Stimulated activated CD8-positive, alpha-beta memory T cell treated with anti-CD3 and anti-CD28 coated beads, Interleukin-12 subunit alpha, Interleukin-12 subunit beta, amount 100 ng/mL, for 1 hour (primary cell): ENCODE measurements around the gene MRPS14.

Experiments
- DNase-seq: peaks from one replicate; pipeline ENCODE4 v3.0.0-alpha.2; 2020; ENCODE audit warnings: low read depth

MRPS14 gene

GRCh38 chr1:174982971-174983689 lies 40.1 kb downstream of the MRPS14 start:
- peak; percentile 23 for DNase-seq

- no peak for DNase-seq
Observed at GRCh38 chr1:174976436-174977108, 46.7 kb downstream of the MRPS14 start.

- DNase-seq = no peak
Observed at GRCh38 chr1:174975764-174976163, 47.5 kb downstream of the MRPS14 start.

- DNase-seq = no peak
Observed at GRCh38 chr1:174974711-174975119, 48.5 kb downstream of the MRPS14 start.

GRCh38 chr1:174971902-174972301 lies 51.3 kb downstream of the MRPS14 start:
- DNase-seq = no peak

GRCh38 chr1:174971466-174971865 lies 51.8 kb downstream of the MRPS14 start:
- no peak for DNase-seq

GRCh38 chr1:174969977-174970376 lies 53.2 kb downstream of the MRPS14 start:
- DNase-seq = no peak

GRCh38 chr1:174968750-174969244 lies 54.4 kb downstream of the MRPS14 start:
- DNase-seq = no peak

GRCh38 chr1:174967845-174968705 lies 55.1 kb downstream of the MRPS14 start:
- no peak for DNase-seq

GRCh38 chr1:174966008-174966572 lies 57.1 kb downstream of the MRPS14 start:
- DNase-seq = no peak

GRCh38 chr1:174965362-174966007 lies 57.7 kb downstream of the MRPS14 start:
- DNase-seq = peak; percentile 9

GRCh38 chr1:174964972-174965361 lies 58.3 kb downstream of the MRPS14 start:
- no peak for DNase-seq

GRCh38 chr1:174964261-174964971 lies 58.8 kb downstream of the MRPS14 start:
- DNase-seq = no peak

- no peak for DNase-seq
Observed at GRCh38 chr1:174963529-174964125, 59.6 kb downstream of the MRPS14 start.
